Measurements from ENCODE around the gene FBXW10B. TPM values are rescaled to one million over a fixed set of nuclear protein-coding genes. Genes with fewer than 3 reads are reported as not detected.
"Not testable (repeated sequence)": the region's sequence is repeated elsewhere in the genome, so short reads cannot be mapped to it uniquely, and the experiment has no call there.

FBXW10B gene
- total RNA-seq (0.19 TPM), polyA plus RNA-seq (ENCODE audit: insufficient read depth, low read depth, low replicate concordance) (0.54 TPM)
- long read RNA-seq, donor 1 = 0 reads
- long read RNA-seq, donor 2 = 0 reads
- long read RNA-seq, donor 3 = 0 reads
- long read RNA-seq, donor 4 = 0 reads
- long read RNA-seq, donor 5, partial matches to known transcripts = 0 of 1 reads
- long read RNA-seq, donor 5, other reads (novel, unspliced or antisense) = 0 of 1 reads
- long read RNA-seq, donor 6 = 0 reads
- long read RNA-seq, donor 7 = 0 reads
- long read RNA-seq, donor 8 = 0 reads
- long read RNA-seq, donor 9 = 0 reads
- long read RNA-seq, donor 10 = 0 reads

GRCh38 chr17:15619331-15620058 lies at the start of gene FBXW10B:
FBXW10B (minus strand) TSS chr17:15619704; CDS start chr17:15619512, 192 bp downstream.
- FAIRE-seq; H3K9ac ChIP-seq (ENCODE audit: low read length in 3 of 3); H3K27ac ChIP-seq (ENCODE audit: low read depth in 2 of 2, low read length in 2 of 2); intact Hi-C loops (cut with DNase I); H3K4me1 ChIP-seq (ENCODE audit: control insufficient read depth in 2 of 3, insufficient read depth in 2 of 3, low read depth in 1 of 3, low read length in 3 of 3); H3K9me3 ChIP-seq (ENCODE audit: control insufficient read depth in 2 of 3, insufficient read depth in 1 of 3, low read length in 3 of 3); H3K27me3 ChIP-seq (ENCODE audit: control insufficient read depth, insufficient read depth, low read length); H3K36me3 ChIP-seq (ENCODE audit: control insufficient read depth in 2 of 3, insufficient read depth in 3 of 3, low read length in 3 of 3): not testable (repeated sequence)
- H3K4me3 ChIP-seq (ENCODE audit: low read length in 3 of 3) = peak within 1 kb of the TSS in 2 of 3 donors; percentile 30 to 48
- DNase-seq = peak in 2 of 5 donors; percentile 15

- Histone ChIP-seq H3K9ac (ENCODE audit: low read length in 3 of 3) (no peak overlapping the region), H3K4me3 (ENCODE audit: low read length in 3 of 3) (no peak overlapping the region), H3K9me3 (ENCODE audit: control insufficient read depth in 2 of 3, insufficient read depth in 1 of 3, low read length in 3 of 3) (no peaks in the 10 kb centered on the region), H3K36me3 (ENCODE audit: control insufficient read depth in 2 of 3, insufficient read depth in 3 of 3, low read length in 3 of 3) (no peaks in the 10 kb centered on the region), H3K27me3 (ENCODE audit: control insufficient read depth, insufficient read depth, low read length) (no peaks in the 10 kb centered on the region), H3K27ac (ENCODE audit: low read depth in 2 of 2, low read length in 2 of 2) (no peak overlapping the region), H3K4me1 (ENCODE audit: control insufficient read depth in 2 of 3, insufficient read depth in 2 of 3, low read depth in 1 of 3, low read length in 3 of 3) (peaks cover 0 to 7% (median 0%) of the 10 kb centered on the region in 3 donors)
- intact Hi-C loops (cut with DNase I) = no loop called here
- no peak for FAIRE-seq
- no peak for TF ChIP-seq CTCF (IDR thresholded peaks at IDR 0.05; ENCODE audit: borderline replicate concordance, extremely low read depth, insufficient read depth)
- no peak for DNase-seq
Measured at GRCh38 chr17:15663691-15664090, 44.2 kb upstream of the FBXW10B start.

GRCh38 chr17:15663176-15663575 lies 43.7 kb upstream of the FBXW10B start:
- DNase-seq (no peak), FAIRE-seq (no peak)
- H3K4me3 ChIP-seq (ENCODE audit: low read length in 3 of 3) = no peak overlapping the region
- intact Hi-C loops (cut with DNase I) = no loop called here
- no peak for TF ChIP-seq CTCF (IDR thresholded peaks at IDR 0.05; ENCODE audit: borderline replicate concordance, extremely low read depth, insufficient read depth)
- no peaks in the 10 kb centered on the region for H3K9me3 ChIP-seq (ENCODE audit: control insufficient read depth in 2 of 3, insufficient read depth in 1 of 3, low read length in 3 of 3)
- no peak overlapping the region for H3K27ac ChIP-seq (ENCODE audit: low read depth in 2 of 2, low read length in 2 of 2)
- H3K27me3 ChIP-seq (ENCODE audit: control insufficient read depth, insufficient read depth, low read length) = no peaks in the 10 kb centered on the region
- H3K9ac ChIP-seq (ENCODE audit: low read length in 3 of 3) = no peak overlapping the region
- H3K36me3 ChIP-seq (ENCODE audit: control insufficient read depth in 2 of 3, insufficient read depth in 3 of 3, low read length in 3 of 3) = no peaks in the 10 kb centered on the region
- H3K4me1 ChIP-seq (ENCODE audit: control insufficient read depth in 2 of 3, insufficient read depth in 2 of 3, low read depth in 1 of 3, low read length in 3 of 3) = peaks cover 0 to 7% (median 0%) of the 10 kb centered on the region in 3 donors

GRCh38 chr17:15662681-15663080 lies 43.2 kb upstream of the FBXW10B start:
- peaks cover 0 to 7% (median 0%) of the 10 kb centered on the region in 3 donors for H3K4me1 ChIP-seq (ENCODE audit: control insufficient read depth in 2 of 3, insufficient read depth in 2 of 3, low read depth in 1 of 3, low read length in 3 of 3)
- no peaks in the 10 kb centered on the region for H3K9me3 ChIP-seq (ENCODE audit: control insufficient read depth in 2 of 3, insufficient read depth in 1 of 3, low read length in 3 of 3)
- no peak for FAIRE-seq
- no peaks in the 10 kb centered on the region for H3K27me3 ChIP-seq (ENCODE audit: control insufficient read depth, insufficient read depth, low read length)
- no peak for DNase-seq
- no peak overlapping the region for H3K4me3 ChIP-seq (ENCODE audit: low read length in 3 of 3)
- no peaks in the 10 kb centered on the region for H3K36me3 ChIP-seq (ENCODE audit: control insufficient read depth in 2 of 3, insufficient read depth in 3 of 3, low read length in 3 of 3)
- TF ChIP-seq CTCF (IDR thresholded peaks at IDR 0.05; ENCODE audit: borderline replicate concordance, extremely low read depth, insufficient read depth) = no peak
- intact Hi-C loops (cut with DNase I) = no loop called here
- no peak overlapping the region for H3K9ac ChIP-seq (ENCODE audit: low read length in 3 of 3)
- no peak overlapping the region for H3K27ac ChIP-seq (ENCODE audit: low read depth in 2 of 2, low read length in 2 of 2)
